ENCODE results near the gene KCNN3.

GRCh38 chr1:154682254-154682653, 187.8 kb downstream of the KCNN3 start:
- no peak for TF ChIP-seq CTCF (IDR thresholded peaks at IDR 0.05; ENCODE audit: insufficient read depth, low read length)
- no peak for TF ChIP-seq REST (IDR thresholded peaks at IDR 0.05; ENCODE audit: insufficient replicate concordance, low read depth)
